HL-60 (cell line): ENCODE measurements around the gene MAGI2.

Experiments used
- DNase-seq, 2 experiments: peaks; one replicate each; pipeline ENCODE4 v3.0.0-alpha.2; 2010 to 2020; ENCODE audit warnings: low read depth in 1 of 2, low spot score in 1 of 2
- H3K27ac ChIP-seq: fragments of 250-450 bp; sonication (Bioruptor Pico); replicated peaks from 2 replicates; pipeline ENCODE4 v1.5.1; 2020; ENCODE audit warnings: mild to moderate bottlenecking, moderate library complexity
- H3K27me3 ChIP-seq: fragments of 250-450 bp; sonication (Bioruptor Pico); 2 replicates; pipeline ENCODE4 v1.5.1; 2021; ENCODE audit warnings: mild to moderate bottlenecking, moderate library complexity; ENCODE audit not compliant: insufficient read depth, poor library complexity, severe bottlenecking
- H3K4me3 ChIP-seq: replicated peaks from 2 replicates; pipeline ENCODE4 v1.5.1; 2011; ENCODE audit warnings: mild to moderate bottlenecking, control low read depth, low read length; ENCODE audit not compliant: insufficient read depth
- GABPA ChIP-seq: IDR thresholded peaks from 2 replicates; pipeline ENCODE4 v1.6.1; 2012; ENCODE audit warnings: low read depth
- POLR2AphosphoS5 ChIP-seq: IDR thresholded peaks from 2 replicates; pipeline ENCODE4 v1.6.1; 2012; ENCODE audit warnings: low read depth
- REST ChIP-seq: IDR thresholded peaks from 2 replicates; pipeline ENCODE4 v1.6.1; 2012; ENCODE audit warnings: low read depth; ENCODE audit not compliant: insufficient replicate concordance
- SPI1 ChIP-seq: IDR thresholded peaks from 2 replicates; pipeline ENCODE4 v1.6.1; 2012; ENCODE audit warnings: low read depth, mild to moderate bottlenecking, borderline replicate concordance
- TF ChIP-seq, protein P1 (sequence below): IDR thresholded peaks from one replicate; pipeline ENCODE4 v1.5.1; 2011; ENCODE audit warnings: low read length, control low read depth, inconsistent platforms; ENCODE audit not compliant: insufficient read depth

The MAGI2 gene

GRCh38 chr7:79217468-79217867, 236.0 kb downstream of the MAGI2 start:
- TF ChIP-seq REST (no peak), SPI1 (no peak), GABPA (no peak), POLR2AphosphoS5 (no peak)
- TF ChIP-seq, protein P1, sequence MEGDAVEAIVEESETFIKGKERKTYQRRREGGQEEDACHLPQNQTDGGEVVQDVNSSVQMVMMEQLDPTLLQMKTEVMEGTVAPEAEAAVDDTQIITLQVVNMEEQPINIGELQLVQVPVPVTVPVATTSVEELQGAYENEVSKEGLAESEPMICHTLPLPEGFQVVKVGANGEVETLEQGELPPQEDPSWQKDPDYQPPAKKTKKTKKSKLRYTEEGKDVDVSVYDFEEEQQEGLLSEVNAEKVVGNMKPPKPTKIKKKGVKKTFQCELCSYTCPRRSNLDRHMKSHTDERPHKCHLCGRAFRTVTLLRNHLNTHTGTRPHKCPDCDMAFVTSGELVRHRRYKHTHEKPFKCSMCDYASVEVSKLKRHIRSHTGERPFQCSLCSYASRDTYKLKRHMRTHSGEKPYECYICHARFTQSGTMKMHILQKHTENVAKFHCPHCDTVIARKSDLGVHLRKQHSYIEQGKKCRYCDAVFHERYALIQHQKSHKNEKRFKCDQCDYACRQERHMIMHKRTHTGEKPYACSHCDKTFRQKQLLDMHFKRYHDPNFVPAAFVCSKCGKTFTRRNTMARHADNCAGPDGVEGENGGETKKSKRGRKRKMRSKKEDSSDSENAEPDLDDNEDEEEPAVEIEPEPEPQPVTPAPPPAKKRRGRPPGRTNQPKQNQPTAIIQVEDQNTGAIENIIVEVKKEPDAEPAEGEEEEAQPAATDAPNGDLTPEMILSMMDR: no peak
- no peak overlapping the region for H3K27ac ChIP-seq
- H3K4me3 ChIP-seq: no peak overlapping the region
- DNase-seq: no peak
- no peaks in the 10 kb centered on the region for H3K27me3 ChIP-seq

DNA sequence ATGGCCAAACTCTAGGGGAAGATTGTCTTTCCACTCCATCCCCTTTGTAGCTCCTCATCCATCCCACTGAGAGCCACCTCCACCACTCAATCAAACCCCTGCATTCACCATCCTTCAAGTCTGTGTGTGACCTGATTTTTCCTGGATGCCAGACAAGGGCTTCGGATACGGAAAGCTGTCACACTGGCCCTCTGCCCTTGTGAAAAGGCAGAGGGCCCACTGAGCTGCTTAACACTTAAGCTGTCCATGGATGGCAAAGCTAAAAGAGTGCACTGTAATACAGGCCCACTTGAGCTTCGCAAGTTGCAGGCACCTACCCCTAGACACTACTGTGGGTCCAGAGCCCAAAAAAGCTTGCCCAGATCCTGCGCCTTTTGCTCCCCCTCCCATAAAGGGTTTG, 237.2 kb downstream of the MAGI2 start:
- Histone ChIP-seq H3K27me3 (no peaks in the 10 kb centered on the region), H3K4me3 (no peak overlapping the region), H3K27ac (no peak overlapping the region)
- no peak for DNase-seq
- no peak for TF ChIP-seq POLR2AphosphoS5
- TF ChIP-seq REST: no peak
- no peak for TF ChIP-seq GABPA
- TF ChIP-seq SPI1: no peak
- TF ChIP-seq, protein P1: no peak

GRCh38 chr7:79212334-79212733, 241.1 kb downstream of the MAGI2 start:
- no peaks in the 10 kb centered on the region for H3K27me3 ChIP-seq
- TF ChIP-seq SPI1 (no peak), REST (no peak), GABPA (no peak), POLR2AphosphoS5 (no peak)
- TF ChIP-seq, protein P1: no peak
- no peak overlapping the region for H3K4me3 ChIP-seq
- H3K27ac ChIP-seq: no peak overlapping the region
- DNase-seq: no peak
